Stimulated activated naive CD4-positive, alpha-beta T cell treated with Interleukin-2 at 50 U/mL for 16 hours (primary cell): ENCODE data around the gene SSBP4.
A peak's percentile ranks its signal among the peaks of the same experiment; 100 is the strongest.

Experiments used
- DNase-seq: peaks from one replicate; lab custom pipeline; 2025; lab: John Stamatoyannopoulos, UW

The SSBP4 gene

DNA sequence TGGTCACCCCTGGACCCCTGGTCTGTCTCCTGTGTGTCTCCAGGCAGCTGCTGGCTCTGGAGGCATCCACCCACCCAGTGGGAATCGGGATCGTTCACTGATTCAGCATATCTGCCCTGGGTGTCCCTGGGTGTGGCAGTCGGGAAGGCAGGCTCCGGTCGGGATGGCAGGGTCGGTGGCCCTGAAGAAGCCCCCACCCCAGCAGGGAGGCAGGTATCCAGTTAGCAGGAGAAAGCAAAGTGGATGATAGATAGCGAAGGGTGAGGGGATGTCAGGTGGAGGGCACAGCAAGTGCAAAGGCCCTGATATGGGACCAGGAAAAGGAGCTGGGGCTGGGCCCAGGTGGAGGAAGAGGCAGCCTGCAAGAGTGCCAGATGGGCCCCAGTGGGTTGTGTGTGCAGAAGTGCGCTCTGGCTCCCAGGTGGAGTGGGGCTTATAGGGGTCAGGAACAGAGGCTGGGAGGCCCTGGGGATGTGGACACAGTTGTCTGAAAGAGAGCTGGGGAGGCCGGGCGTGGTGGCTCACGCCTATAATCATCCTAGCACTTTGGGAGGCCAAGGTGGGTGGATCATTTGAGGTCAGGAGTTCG lies 2.3 kb downstream of the SSBP4 start:
- DNase-seq = no peak

DNA sequence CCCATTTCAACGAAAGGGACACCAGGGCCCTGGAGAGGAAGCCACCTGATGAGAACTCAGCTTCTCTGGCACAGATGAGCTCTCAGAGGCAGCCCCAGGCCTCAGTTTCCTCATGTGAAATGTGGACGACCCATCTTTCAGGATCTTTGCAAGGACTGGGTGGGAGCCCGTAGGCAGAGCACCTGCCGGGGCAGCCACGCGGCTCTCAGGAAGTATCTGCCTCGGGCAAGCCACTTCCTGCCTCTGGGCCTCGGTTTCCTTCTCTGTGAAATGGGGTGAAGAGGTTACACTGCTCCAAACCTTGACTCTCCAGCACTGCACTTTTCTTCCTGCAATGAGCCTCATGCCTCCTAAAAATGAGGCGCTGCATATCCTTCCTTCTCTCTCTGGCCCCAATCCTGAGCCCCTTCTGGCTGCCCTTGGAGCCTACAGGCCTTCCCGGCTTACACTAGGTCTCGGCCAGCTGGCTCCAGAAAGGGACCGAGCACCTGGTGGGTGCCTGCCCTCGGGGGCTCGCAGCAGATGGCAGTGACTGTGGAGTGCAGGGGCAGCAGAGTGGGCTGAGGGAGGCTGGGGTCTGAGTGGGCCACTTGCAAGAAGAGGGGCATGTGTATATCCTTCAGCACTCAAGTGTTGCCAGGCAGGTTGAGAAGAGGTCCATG lies 3.5 kb downstream of the SSBP4 start:
- peak; percentile 32 for DNase-seq

- no peak for DNase-seq
These were observed 4.2 kb downstream of the SSBP4 start for GRCh38 chr19:18423258-18424020.

DNA sequence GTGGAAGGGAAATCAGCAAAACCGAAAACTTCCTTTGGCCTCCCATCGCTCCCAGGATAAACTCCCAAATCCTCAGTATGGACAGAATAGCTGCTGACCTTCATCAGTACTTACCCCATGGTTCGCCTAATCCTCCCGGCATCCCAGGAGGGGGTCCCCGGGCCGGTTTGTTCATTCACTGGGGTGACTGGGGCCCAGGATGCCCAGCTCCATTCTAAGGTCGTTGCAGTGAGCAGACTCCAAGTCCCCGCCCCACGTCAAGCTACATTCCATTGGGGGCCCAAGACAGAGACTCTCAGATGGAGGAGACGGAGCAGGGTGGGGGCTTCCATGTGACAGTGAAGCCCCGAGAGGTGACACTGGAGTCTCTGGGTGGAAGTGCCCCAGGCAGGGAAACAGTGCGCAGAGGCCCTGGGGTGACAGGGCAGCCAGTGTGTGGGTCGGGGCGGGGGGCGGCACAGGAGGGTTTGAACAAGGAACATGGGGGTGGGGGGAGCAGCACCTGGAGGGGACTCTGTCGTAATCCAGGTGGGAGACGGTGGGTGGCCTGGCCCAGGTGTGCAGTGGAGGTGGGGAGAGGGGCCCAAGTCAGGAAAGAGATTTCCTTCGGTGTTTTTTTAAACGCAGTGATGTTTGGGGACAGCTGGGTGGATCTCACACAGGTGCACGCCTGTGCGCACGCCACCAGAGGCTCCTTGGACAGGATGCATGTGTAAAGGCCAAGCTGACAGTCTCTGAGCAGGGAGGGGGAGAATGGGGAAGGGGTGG lies 5.1 kb downstream of the SSBP4 start:
- no peak for DNase-seq

- DNase-seq = no peak
These were observed 5.8 kb downstream of the SSBP4 start for GRCh38 chr19:18424890-18425514.

DNA sequence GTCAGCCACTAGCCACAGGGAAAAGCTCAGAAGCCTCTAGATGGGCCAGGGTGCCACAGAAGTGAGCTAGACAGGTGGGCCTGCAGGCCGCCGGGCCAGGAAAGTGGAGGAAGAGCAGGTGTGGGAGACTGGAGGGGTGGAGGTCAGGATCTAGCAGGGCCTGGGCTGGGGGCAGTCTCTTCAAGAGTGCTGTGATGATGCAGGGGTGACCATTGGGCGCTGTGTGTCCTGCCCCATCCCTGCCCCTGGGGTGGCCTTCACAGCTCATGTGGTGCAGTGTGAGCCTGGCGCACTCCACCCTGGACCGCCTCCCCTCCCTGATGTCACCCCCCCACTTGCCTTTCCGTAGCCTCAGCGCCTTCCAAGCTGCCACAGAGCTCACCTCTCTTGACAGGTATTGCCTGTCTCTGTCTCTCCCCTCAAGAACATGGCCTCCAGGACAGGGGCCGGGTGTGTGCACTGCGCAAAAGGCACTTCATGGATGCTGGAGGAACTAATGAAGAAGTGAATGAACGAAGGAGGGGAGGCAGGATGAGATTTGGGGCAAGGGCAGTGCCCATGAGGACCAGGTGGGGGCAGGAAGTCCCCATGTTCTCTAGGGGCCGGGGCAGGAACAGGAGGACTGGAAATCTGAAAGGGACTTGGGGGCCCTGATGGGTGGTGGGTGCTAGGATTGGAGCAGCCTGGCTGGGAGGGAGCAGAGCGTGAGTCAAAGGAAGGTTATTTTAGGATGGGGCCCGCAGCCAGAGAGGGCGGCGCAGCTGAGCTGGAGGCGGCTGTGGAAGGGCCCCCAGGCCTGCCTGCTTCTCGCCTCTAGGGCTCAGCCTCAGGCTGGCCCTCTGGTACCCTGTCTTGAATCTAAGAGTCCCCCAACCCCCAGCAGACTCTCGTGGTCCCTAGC lies 6.6 kb downstream of the SSBP4 start:
- no peak for DNase-seq

DNA sequence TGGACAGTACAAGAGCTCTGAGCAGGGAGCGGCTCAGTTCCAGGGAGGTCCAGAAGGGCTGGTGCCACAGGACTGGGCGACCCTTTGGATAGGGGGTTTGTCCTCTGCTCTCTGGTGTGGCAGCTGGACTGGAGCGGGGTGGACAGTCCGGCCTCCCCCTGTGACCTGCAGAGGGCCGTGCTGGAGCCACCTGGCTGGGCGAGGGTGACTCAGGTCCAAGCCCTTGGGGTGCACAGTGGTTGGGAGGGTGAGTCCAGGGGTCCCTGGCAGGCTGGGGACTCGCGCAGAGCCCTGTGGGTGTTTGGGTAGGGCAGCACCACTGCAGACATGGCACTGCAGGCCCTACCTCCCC lies 7.2 kb downstream of the SSBP4 start:
- no peak for DNase-seq

DNA sequence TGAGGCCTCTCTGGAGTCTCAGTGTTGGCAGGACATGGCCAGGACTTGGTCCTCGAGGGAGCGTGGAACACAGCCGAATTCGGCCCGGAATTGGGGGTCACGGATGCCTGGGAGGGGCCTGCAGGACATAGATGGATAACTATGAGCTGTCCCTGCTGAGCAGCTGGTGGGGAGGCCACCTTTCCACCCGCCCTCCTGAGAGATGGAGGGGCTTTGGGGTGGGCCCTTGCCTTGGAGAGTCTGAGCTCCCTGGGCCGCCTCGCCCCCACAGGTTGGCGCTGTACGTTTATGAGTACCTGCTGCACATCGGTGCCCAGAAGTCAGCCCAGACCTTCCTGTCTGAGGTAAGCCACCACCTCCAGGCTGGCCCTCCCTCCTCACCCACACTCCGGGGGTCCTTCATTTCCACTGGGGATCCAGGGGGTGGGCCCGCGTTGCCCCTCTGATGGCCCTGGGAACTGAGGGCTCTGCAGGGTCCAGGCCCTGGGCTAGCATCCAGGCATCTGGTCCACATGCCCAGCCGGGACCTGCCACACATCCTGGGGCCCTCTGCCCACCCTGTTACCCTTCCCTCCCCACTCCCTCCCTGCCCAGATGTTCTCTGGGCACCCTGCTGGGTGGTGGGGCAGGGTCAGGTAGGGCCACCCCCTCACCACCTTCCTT lies 8.0 kb downstream of the SSBP4 start:
- DNase-seq = no peak

- no peak for DNase-seq
These were observed 8.5 kb downstream of the SSBP4 start for GRCh38 chr19:18427743-18428113.

DNA sequence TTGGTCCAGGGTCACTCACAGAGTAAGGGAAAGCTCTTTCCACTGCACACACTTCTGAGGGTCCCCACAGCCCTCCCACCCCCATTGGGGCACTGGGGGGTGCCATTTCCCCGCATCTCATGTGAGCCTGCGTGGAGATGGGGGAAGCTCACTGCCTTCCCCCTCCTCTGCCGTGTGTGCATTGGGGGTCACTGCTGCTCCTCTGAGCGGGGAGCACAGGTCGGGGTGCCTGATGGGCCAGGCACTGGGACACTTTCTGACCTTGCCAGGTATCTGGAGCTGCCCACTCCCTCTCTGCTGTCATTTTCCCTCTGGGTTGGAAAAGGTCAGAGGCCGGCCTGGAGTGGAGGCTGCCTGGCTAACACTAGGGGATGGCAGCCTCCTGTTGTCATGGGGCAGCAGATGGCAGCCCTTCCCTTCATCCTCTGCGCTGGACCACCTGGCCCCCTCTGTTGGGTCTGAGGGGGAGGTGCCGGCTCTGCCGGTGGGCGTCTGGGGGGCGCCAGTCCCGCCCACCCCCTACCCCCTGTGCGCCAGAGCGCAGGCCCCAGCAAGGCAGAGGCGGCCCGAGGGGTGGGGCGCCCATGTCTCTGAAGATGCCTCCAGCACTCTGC lies 9.1 kb downstream of the SSBP4 start:
- no peak for DNase-seq

GRCh38 chr19:18428787-18429674 lies 9.8 kb downstream of the SSBP4 start:
- DNase-seq = peak; percentile 72

DNA sequence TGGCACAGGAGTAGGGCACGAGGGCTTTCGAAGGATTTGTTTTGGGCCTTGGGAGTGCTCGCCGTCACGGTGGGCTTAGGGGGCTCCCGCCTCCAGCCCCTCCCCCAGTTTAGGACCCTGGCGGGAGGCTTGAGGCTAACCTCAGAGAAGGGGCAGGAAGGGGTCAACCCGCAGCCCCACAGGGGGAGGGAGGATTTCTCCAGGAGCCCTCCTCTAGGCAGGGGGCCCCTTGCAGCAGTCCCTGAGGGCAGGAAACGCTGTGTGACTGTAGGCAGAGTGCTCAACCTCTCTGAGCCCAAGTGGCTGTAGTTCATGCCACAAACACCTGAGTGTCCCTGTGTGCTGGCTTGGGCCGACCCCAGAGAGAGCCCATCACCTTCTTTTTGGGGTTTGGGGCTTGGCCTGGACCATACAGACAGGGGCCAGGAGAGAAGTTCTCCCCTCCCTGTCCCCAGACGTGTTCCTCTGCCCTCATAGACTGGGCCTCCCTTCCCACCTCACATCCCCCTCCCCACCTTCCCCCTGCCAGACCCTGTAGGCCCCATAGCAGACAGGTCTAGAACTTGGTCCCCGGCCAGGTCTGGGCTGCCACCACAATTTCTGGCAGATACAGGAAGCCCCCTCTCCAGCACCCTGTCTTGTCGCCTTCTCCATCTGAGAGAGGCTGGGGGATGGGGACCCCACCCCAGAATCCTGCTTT lies 10.7 kb downstream of the SSBP4 start:
- no peak for DNase-seq

DNA sequence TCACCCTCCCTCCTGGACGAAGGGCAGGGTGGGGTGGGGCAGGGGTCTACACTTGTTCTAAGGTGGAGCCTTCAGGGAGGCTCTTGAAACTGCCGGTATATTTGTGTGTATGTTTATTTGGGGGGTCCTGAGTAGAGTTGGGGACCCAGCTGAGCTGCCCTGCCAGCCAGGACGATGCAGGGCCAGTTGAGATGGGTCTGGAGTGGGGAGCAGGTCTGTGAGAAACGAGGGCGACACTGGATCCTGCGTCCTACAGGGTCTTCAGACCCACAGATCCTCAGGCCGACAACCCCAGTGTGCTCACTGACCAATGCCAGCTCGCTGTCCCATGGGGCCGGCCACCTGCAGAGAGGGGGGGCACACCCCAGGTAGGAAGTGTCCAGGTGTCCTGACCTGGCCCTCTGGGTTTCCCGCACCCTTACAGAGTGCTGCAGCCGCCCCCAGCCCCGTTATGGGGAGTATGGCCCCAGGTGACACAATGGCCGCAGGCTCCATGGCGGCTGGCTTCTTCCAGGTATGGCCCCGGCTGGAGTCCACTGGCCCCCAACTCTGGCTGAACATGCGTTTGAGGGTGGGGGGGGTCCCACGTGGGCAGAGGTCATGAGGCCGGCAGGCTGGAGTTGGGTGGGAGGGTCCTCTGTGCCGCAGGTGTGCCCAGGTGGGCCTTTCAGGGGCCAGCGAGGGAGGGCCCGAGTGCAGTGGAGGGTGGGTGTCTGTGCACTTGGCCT lies 11.4 kb downstream of the SSBP4 start:
- no peak for DNase-seq

GRCh38 chr19:18431351-18432197 lies 12.4 kb downstream of the SSBP4 start:
- no peak for DNase-seq

GRCh38 chr19:18432275-18433014 lies 13.2 kb downstream of the SSBP4 start:
- DNase-seq = no peak

- DNase-seq = peak; percentile 26
These were observed 14.0 kb downstream of the SSBP4 start for GRCh38 chr19:18433015-18433691.
